Measurements from ENCODE around the gene SPINT1.

SPINT1 gene

GRCh38 chr15:40889112-40889511 lies 45.3 kb downstream of the SPINT1 start:
- DNase-seq (ENCODE audit: low read depth, low spot score) = no peak
- peaks cover 12% of the 10 kb centered on the region for H3K27me3 ChIP-seq (ENCODE audit: insufficient read depth, insufficient read length)
- H3K36me3 ChIP-seq (ENCODE audit: insufficient read depth, insufficient read length, low read length) = no peaks in the 10 kb centered on the region
- peaks cover 4% of the 10 kb centered on the region for H3K4me1 ChIP-seq (ENCODE audit: insufficient read depth, insufficient read length)
- H3K9ac ChIP-seq (ENCODE audit: insufficient read length, low read depth) = no peak overlapping the region
- H3K4me3 ChIP-seq (ENCODE audit: insufficient read length, low read depth) = no peak overlapping the region
- H3K9me3 ChIP-seq (ENCODE audit: insufficient read depth, low read length) = no peaks in the 10 kb centered on the region
- TF ChIP-seq SUZ12 (IDR thresholded peaks at IDR 0.05; ENCODE audit: extremely low read depth, insufficient read depth, insufficient read length) (no peak), YY1 (IDR thresholded peaks at IDR 0.05; ENCODE audit: insufficient read depth, insufficient read length) (no peak), ZNF274 (IDR thresholded peaks at IDR 0.05; ENCODE audit: low read depth, low read length) (no peak)

DNA sequence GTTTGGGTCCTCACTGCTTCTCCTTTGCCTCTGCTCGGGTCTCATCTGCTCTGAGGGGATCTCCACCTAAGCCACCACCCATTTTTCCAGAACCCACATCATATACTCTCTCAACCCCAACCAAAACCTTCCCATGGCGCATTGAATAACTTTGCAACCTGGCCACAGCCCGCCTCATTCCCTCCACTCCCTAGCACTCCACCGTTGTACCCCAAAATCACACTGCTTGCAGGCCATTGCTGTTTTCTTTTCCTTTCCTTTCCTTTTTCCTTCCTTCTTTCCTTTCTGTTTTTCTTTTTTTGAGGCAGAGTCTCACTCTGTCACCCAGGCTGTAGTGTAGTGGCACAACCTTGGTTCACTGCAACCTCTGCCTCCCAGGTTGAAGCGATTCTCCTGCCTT lies 47.3 kb downstream of the SPINT1 start:
- H3K27me3 ChIP-seq (ENCODE audit: insufficient read depth, insufficient read length) = peaks cover 12% of the 10 kb centered on the region
- no peaks in the 10 kb centered on the region for H3K9me3 ChIP-seq (ENCODE audit: insufficient read depth, low read length)
- no peak overlapping the region for H3K9ac ChIP-seq (ENCODE audit: insufficient read length, low read depth)
- H3K4me1 ChIP-seq (ENCODE audit: insufficient read depth, insufficient read length) = peaks cover 4% of the 10 kb centered on the region
- no peak overlapping the region for H3K4me3 ChIP-seq (ENCODE audit: insufficient read length, low read depth)
- TF ChIP-seq SUZ12 (IDR thresholded peaks at IDR 0.05; ENCODE audit: extremely low read depth, insufficient read depth, insufficient read length) (no peak), YY1 (IDR thresholded peaks at IDR 0.05; ENCODE audit: insufficient read depth, insufficient read length) (no peak), ZNF274 (IDR thresholded peaks at IDR 0.05; ENCODE audit: low read depth, low read length) (no peak)
- no peak for DNase-seq (ENCODE audit: low read depth, low spot score)
- peaks cover 7% of the 10 kb centered on the region for H3K36me3 ChIP-seq (ENCODE audit: insufficient read depth, insufficient read length, low read length)

DNA sequence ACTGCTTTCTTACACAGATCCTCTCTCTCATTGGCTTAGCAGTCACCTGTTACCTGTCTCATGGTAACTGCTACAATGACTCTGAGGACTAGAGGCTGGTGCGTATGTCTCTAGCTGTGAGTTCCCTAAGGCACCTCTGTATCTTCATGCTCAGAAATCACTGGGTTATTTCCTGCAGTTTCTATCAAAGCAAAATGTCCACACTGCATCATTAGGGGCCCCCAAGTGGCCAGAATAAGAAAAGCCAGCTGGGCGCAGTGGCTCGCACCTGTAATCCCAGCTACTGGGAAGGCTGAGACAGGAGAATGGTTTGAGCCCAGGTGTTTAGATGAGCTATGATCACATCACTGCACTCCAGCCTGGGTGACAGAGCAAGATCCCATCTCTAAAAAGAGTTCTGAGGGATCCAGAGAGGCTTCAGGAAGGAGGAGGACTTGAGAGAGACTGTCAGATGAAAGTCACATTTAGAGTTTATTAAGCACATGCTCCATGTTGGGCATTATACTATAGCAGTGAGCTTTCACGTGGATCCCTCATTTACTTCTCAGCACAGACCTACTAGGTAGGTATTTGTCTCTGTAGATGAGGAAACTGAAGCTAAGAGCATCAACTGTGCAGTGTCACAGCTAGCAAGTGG lies 48.1 kb downstream of the SPINT1 start:
- H3K4me3 ChIP-seq (ENCODE audit: insufficient read length, low read depth) = no peak overlapping the region
- no peaks in the 10 kb centered on the region for H3K9me3 ChIP-seq (ENCODE audit: insufficient read depth, low read length)
- peaks cover 4% of the 10 kb centered on the region for H3K4me1 ChIP-seq (ENCODE audit: insufficient read depth, insufficient read length)
- H3K9ac ChIP-seq (ENCODE audit: insufficient read length, low read depth) = no peak overlapping the region
- TF ChIP-seq ZNF274 (IDR thresholded peaks at IDR 0.05; ENCODE audit: low read depth, low read length) = no peak
- TF ChIP-seq YY1 (IDR thresholded peaks at IDR 0.05; ENCODE audit: insufficient read depth, insufficient read length) = no peak
- TF ChIP-seq SUZ12 (IDR thresholded peaks at IDR 0.05; ENCODE audit: extremely low read depth, insufficient read depth, insufficient read length) = no peak
- peaks cover 14% of the 10 kb centered on the region for H3K36me3 ChIP-seq (ENCODE audit: insufficient read depth, insufficient read length, low read length)
- DNase-seq (ENCODE audit: low read depth, low spot score) = no peak
- peaks cover 12% of the 10 kb centered on the region for H3K27me3 ChIP-seq (ENCODE audit: insufficient read depth, insufficient read length)

- H3K9me3 ChIP-seq (ENCODE audit: insufficient read depth, low read length) = no peaks in the 10 kb centered on the region
- H3K4me1 ChIP-seq (ENCODE audit: insufficient read depth, insufficient read length) = peaks cover 4% of the 10 kb centered on the region
- peaks cover 12% of the 10 kb centered on the region for H3K27me3 ChIP-seq (ENCODE audit: insufficient read depth, insufficient read length)
- H3K9ac ChIP-seq (ENCODE audit: insufficient read length, low read depth) = no peak overlapping the region
- peaks cover 19% of the 10 kb centered on the region for H3K36me3 ChIP-seq (ENCODE audit: insufficient read depth, insufficient read length, low read length)
- DNase-seq (ENCODE audit: low read depth, low spot score) = no peak
- H3K4me3 ChIP-seq (ENCODE audit: insufficient read length, low read depth) = no peak overlapping the region
- TF ChIP-seq ZNF274 (IDR thresholded peaks at IDR 0.05; ENCODE audit: low read depth, low read length) = no peak
- TF ChIP-seq SUZ12 (IDR thresholded peaks at IDR 0.05; ENCODE audit: extremely low read depth, insufficient read depth, insufficient read length) = no peak
- no peak for TF ChIP-seq YY1 (IDR thresholded peaks at IDR 0.05; ENCODE audit: insufficient read depth, insufficient read length)
Measured at GRCh38 chr15:40892447-40893012, 48.7 kb downstream of the SPINT1 start.

GRCh38 chr15:40893019-40893670 lies 49.3 kb downstream of the SPINT1 start:
- Histone ChIP-seq H3K27me3 (ENCODE audit: insufficient read depth, insufficient read length) (peaks cover 12% of the 10 kb centered on the region), H3K9ac (ENCODE audit: insufficient read length, low read depth) (no peak overlapping the region), H3K4me1 (ENCODE audit: insufficient read depth, insufficient read length) (peaks cover 4% of the 10 kb centered on the region), H3K9me3 (ENCODE audit: insufficient read depth, low read length) (no peaks in the 10 kb centered on the region), H3K36me3 (ENCODE audit: insufficient read depth, insufficient read length, low read length) (peaks cover 21% of the 10 kb centered on the region), H3K4me3 (ENCODE audit: insufficient read length, low read depth) (no peak overlapping the region)
- no peak for DNase-seq (ENCODE audit: low read depth, low spot score)
- no peak for TF ChIP-seq YY1 (IDR thresholded peaks at IDR 0.05; ENCODE audit: insufficient read depth, insufficient read length)
- no peak for TF ChIP-seq SUZ12 (IDR thresholded peaks at IDR 0.05; ENCODE audit: extremely low read depth, insufficient read depth, insufficient read length)
- no peak for TF ChIP-seq ZNF274 (IDR thresholded peaks at IDR 0.05; ENCODE audit: low read depth, low read length)

DNA sequence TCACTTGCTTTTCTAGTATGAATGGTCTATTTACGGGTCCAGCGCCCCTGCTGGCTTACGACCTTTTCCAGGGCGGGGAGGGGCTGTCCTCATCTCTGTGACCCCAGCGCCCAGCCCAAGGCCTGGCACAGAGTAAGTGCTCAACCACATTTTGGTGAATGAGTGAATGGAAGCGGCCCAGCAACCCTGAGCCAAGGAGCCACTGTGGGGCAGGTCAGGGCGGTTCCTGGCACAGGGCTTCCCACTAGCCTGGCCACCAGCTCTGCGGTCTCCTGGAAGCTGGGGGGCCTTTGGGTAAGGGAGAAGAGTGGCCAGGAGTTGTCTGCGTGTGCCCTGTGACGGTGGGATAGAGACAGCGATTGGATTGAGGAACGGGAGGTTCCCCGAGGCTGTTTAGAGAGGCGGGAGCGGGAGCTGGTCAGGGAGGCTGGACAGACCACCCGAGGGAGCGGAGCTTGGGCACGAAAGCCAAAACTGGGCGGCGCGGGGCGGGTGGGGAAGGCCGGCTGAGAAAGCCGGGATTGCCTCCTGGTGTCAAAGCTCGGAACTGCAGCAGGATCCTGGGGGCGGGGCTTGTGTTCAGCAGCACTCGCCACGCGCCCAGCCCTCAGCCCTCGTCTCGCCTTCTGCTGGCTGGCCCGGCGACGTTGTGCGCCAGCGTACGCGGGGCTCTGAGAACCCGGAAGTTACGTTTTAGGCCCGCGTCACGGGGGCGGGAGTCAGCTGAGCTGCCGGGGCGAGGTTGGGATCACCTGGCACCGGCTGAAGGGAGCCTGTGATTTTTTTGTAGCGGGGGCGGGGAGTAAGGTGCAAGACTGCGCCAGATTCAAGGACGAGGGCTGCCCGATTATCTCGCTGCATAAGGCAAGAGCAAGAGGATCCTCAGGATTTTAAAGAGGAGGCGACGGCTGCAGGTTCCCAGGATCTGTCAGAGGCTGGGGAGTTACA lies 50.2 kb downstream of the SPINT1 start, which contains the start of gene VPS18:
Gene VPS18 (plus strand): TSS at position 718 of the 948 bp plus-strand sequence. CDS start 319 bp downstream, outside the sequence.
- peak within 1 kb of the TSS; percentile 80 for H3K9ac ChIP-seq (ENCODE audit: insufficient read length, low read depth)
- peak; percentile 90 for DNase-seq (ENCODE audit: low read depth, low spot score)
- peaks cover 28% of the 10 kb centered on the region for H3K36me3 ChIP-seq (ENCODE audit: insufficient read depth, insufficient read length, low read length)
- TF ChIP-seq YY1 (IDR thresholded peaks at IDR 0.05; ENCODE audit: insufficient read depth, insufficient read length) (no peak), ZNF274 (IDR thresholded peaks at IDR 0.05; ENCODE audit: low read depth, low read length) (no peak), SUZ12 (IDR thresholded peaks at IDR 0.05; ENCODE audit: extremely low read depth, insufficient read depth, insufficient read length) (no peak)
- peaks cover 4% of the 10 kb centered on the region for H3K4me1 ChIP-seq (ENCODE audit: insufficient read depth, insufficient read length)
- H3K9me3 ChIP-seq (ENCODE audit: insufficient read depth, low read length) = no peaks in the 10 kb centered on the region
- H3K4me3 ChIP-seq (ENCODE audit: insufficient read length, low read depth) = peak within 1 kb of the TSS; percentile 78
- H3K27me3 ChIP-seq (ENCODE audit: insufficient read depth, insufficient read length) = peaks cover 12% of the 10 kb centered on the region
